HepG2 (cell line): Measurements from ENCODE around the gene PRKCD. TPM values are rescaled to one million over a fixed set of nuclear protein-coding genes. Genes with fewer than 3 reads are reported as not detected.

Source experiments
- ARID2 ChIP-seq: sonication (generic); formaldehyde crosslinking; IDR thresholded peaks from 2 replicates; pipeline ENCODE4 v1.8.1; 2022; ENCODE audit warnings: mild to moderate bottlenecking, missing genetic modification reagents, borderline replicate concordance
- HOXA3 ChIP-seq: sonication (generic); formaldehyde crosslinking; IDR thresholded peaks from 2 replicates; pipeline ENCODE4 v1.5.0; 2020; ENCODE audit warnings: missing genetic modification reagents
- HOXA9 ChIP-seq: sonication (generic); formaldehyde crosslinking; IDR thresholded peaks from 2 replicates; pipeline ENCODE4 v1.8.1; 2022; ENCODE audit warnings: missing genetic modification reagents, mild to moderate bottlenecking, moderate library complexity, borderline replicate concordance
- NFIC ChIP-seq: IDR thresholded peaks from 2 replicates; pipeline ENCODE4 v1.6.1; 2012; ENCODE audit warnings: mild to moderate bottlenecking, low read length, inconsistent platforms
- NR2F1 ChIP-seq, 2 experiments: fragments of 450-650 bp in 1 of 2; formaldehyde crosslinking in 1 of 2; IDR thresholded peaks; 2 replicates each; pipeline versions ENCODE4 v1.5.0 to v1.6.1; 2016 to 2020; ENCODE audit warnings: mild to moderate bottlenecking in 1 of 2, missing compliant biosample characterization in 1 of 2, missing genetic modification reagents in 1 of 2, moderate library complexity in 1 of 2
- SMAD9 ChIP-seq: sonication (generic); formaldehyde crosslinking; IDR thresholded peaks from 2 replicates; pipeline ENCODE4 v1.5.1; 2020; ENCODE audit warnings: mild to moderate bottlenecking, missing genetic modification reagents
- SRSF1 ChIP-seq: fragments of 200-400 bp; formaldehyde crosslinking; optimal IDR thresholded peaks from 2 replicates; pipeline ENCODE3; 2017; ENCODE audit warnings: mild to moderate bottlenecking, low read depth, low read length, moderate library complexity
- ZNF407 ChIP-seq: sonication (generic); formaldehyde crosslinking; IDR thresholded peaks from one replicate; pipeline ENCODE4 v1.5.1; 2020; ENCODE audit warnings: mild to moderate bottlenecking, missing genetic modification reagents; ENCODE audit errors: not compliant biosample characterization
- ZNF576 ChIP-seq: sonication (generic); formaldehyde crosslinking; IDR thresholded peaks from 2 replicates; pipeline ENCODE4 v1.4.0; 2020; ENCODE audit warnings: mild to moderate bottlenecking, missing genetic modification reagents
- ZNF770 ChIP-seq: sonication (generic); formaldehyde crosslinking; IDR thresholded peaks from 2 replicates; pipeline ENCODE4 v1.5.0; 2020; ENCODE audit warnings: mild to moderate bottlenecking, missing genetic modification reagents
- ZNF773 ChIP-seq: sonication (generic); formaldehyde crosslinking; IDR thresholded peaks from 2 replicates; pipeline ENCODE4 v1.4.0; 2020; ENCODE audit warnings: missing genetic modification reagents, borderline replicate concordance
- ZNF782 ChIP-seq: sonication (generic); formaldehyde crosslinking; IDR thresholded peaks from 2 replicates; pipeline ENCODE4 v1.4.0; 2020; ENCODE audit warnings: missing genetic modification reagents, mild to moderate bottlenecking, borderline replicate concordance
- polyA plus RNA-seq, 8 experiments: library from polyadenylated mRNA; depleted of rRNA in 3 of 8; stranded (reverse) in 7 of 8; unstranded in 1 of 8; fragments of >200 nt; fragmentation: Illumina TruSeq in 4 of 8; extraction: Trizol in 4 of 8; gene quantifications; 2 replicates each; pipeline versions ENCODE4 v1.2.1 to v1.2.3, GENCODE V29; 2011 to 2016; ENCODE audit warnings: low read depth in 4 of 8, missing spikeins in 1 of 8, mixed read lengths in 1 of 8; ENCODE audit not compliant: insufficient read depth in 1 of 8
- total RNA-seq, 5 experiments: library from RNA; depleted of rRNA; stranded (reverse); fragments of >200 nt; fragmentation: Illumina TruSeq; extraction: Trizol; gene quantifications; 2 replicates each; pipeline ENCODE4 v1.2.3, GENCODE V29; 2016; ENCODE audit warnings: low read depth in 1 of 5
- TF ChIP-seq, protein P1 (sequence below): sonication (generic); formaldehyde crosslinking; IDR thresholded peaks from 2 replicates; pipeline ENCODE4 v1.9.0; 2022; ENCODE audit warnings: missing genetic modification reagents, mild to moderate bottlenecking, borderline replicate concordance
- TF ChIP-seq, protein P2 (sequence below): sonication (generic); formaldehyde crosslinking; IDR thresholded peaks from 2 replicates; pipeline ENCODE4 v1.4.0; 2020; ENCODE audit warnings: missing genetic modification reagents

PRKCD gene
- total and polyA plus RNA-seq, 2 of the 13 experiments (the other 11 are each of a cell fraction or from before 2014, with no cell fraction given), result 1.6 to 40.7 TPM

DNA sequence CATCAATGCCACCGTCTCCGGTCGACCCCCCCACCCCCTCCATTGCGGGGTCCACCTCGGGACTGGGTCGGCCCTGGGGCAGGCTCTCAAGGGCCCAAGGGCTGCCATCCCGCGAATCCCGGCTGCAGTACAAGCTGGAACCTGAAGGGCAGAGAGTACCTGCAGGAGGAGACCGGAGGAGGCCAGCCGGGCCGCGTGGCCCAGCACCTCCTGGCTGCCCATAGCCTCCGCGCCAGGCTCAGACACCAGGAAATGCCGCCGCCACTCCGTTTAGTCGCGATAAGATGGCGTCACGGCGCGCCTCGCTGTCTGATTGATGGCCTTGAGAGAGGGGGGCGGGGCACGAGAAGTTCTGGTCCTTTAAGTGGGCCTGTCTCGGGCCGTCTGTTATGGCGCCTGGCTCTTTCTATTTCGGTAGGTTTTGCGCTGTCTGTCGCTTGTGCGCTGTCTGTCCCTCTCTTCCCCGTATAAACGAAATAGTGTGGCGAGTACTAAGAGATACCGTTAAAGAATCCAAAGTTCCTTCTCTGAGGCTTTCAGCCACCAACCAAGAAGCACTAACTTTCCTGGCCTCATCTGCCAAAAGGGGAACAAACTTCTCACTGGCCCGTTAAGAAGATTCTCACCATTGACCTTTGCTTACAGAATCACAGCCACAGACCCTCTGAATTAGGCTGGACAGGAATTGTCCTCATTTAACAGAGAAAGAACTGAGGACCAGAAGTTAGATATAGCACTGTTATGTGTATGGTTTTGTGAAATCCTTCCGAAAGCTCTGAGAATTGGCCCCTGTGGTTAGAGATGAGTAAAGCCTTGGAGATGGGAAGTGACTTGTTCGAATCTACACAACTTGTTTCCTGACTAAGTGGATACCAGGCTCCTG, 30.6 kb upstream of the PRKCD start, which contains the start of gene RFT1 (continued):
- TF ChIP-seq ZNF407 (CRISPR knock-in tag), result no peak
- no peak for TF ChIP-seq NR2F1 (CRISPR knock-in tag; IDR thresholded peaks at IDR 0.05)
- no peak for TF ChIP-seq HOXA9 (CRISPR knock-in tag)
- peak; percentile 67; the same call in 1 of the 2 replicates for TF ChIP-seq ZNF770 (CRISPR knock-in tag)
- no peak for TF ChIP-seq NFIC
- 0 out of 2 replicates have a peak, but pooled peaks have one; percentile 35 for TF ChIP-seq SMAD9 (CRISPR knock-in tag)
- TF ChIP-seq ZNF576 (CRISPR knock-in tag), result no peak
- TF ChIP-seq, protein P1, sequence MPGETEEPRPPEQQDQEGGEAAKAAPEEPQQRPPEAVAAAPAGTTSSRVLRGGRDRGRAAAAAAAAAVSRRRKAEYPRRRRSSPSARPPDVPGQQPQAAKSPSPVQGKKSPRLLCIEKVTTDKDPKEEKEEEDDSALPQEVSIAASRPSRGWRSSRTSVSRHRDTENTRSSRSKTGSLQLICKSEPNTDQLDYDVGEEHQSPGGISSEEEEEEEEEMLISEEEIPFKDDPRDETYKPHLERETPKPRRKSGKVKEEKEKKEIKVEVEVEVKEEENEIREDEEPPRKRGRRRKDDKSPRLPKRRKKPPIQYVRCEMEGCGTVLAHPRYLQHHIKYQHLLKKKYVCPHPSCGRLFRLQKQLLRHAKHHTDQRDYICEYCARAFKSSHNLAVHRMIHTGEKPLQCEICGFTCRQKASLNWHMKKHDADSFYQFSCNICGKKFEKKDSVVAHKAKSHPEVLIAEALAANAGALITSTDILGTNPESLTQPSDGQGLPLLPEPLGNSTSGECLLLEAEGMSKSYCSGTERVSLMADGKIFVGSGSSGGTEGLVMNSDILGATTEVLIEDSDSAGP (CRISPR knock-in tag), result peak; percentile 97
- peak; percentile 93 for TF ChIP-seq HOXA3
- TF ChIP-seq, protein P2, sequence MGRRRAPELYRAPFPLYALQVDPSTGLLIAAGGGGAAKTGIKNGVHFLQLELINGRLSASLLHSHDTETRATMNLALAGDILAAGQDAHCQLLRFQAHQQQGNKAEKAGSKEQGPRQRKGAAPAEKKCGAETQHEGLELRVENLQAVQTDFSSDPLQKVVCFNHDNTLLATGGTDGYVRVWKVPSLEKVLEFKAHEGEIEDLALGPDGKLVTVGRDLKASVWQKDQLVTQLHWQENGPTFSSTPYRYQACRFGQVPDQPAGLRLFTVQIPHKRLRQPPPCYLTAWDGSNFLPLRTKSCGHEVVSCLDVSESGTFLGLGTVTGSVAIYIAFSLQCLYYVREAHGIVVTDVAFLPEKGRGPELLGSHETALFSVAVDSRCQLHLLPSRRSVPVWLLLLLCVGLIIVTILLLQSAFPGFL (CRISPR knock-in tag), result no peak
- peak; percentile 89 for TF ChIP-seq ZNF782 (CRISPR knock-in tag)
- no peak for TF ChIP-seq ZNF773 (CRISPR knock-in tag)
- TF ChIP-seq ARID2 (CRISPR knock-in tag), result no peak
- TF ChIP-seq SRSF1, result peak; percentile 90
